Smooth muscle cell (in vitro differentiated cells): Measurements from ENCODE around the gene BAIAP2. TPM values are rescaled to one million over a fixed set of nuclear protein-coding genes. Genes with fewer than 3 reads are reported as not detected.

Experiments used
- DNase-seq: peaks from one replicate; lab custom pipeline; 2025; ENCODE audit not compliant: unreplicated experiment; lab: John Stamatoyannopoulos, UW
- H2AFZ ChIP-seq: fragments of 200-600 bp; sonication (generic); 2 replicates; pipeline ENCODE4 v1.6.0; 2016; ENCODE audit warnings: antibody characterized with exemption, low read depth, mild to moderate bottlenecking
- H3F3A ChIP-seq: fragments of 200-600 bp; sonication (generic); 2 replicates; pipeline ENCODE4 v1.6.0; 2017; ENCODE audit warnings: antibody characterized with exemption, low read depth
- H3K27ac ChIP-seq: fragments of 200-600 bp; sonication (generic); 2 replicates; pipeline ENCODE4 v1.5.1; 2016; ENCODE audit warnings: low read depth, mild to moderate bottlenecking
- H3K27me3 ChIP-seq: fragments of 200-600 bp; sonication (generic); 2 replicates; pipeline ENCODE4 v1.6.1; 2016; ENCODE audit warnings: low read depth, mild to moderate bottlenecking
- H3K36me3 ChIP-seq: fragments of 200-600 bp; sonication (generic); 2 replicates; pipeline ENCODE4 v1.5.1; 2016; ENCODE audit warnings: low read depth
- H3K4me1 ChIP-seq: fragments of 200-600 bp; sonication (generic); 2 replicates; pipeline ENCODE4 v1.5.1; 2016; ENCODE audit warnings: low read depth
- H3K4me2 ChIP-seq: fragments of 200-600 bp; sonication (generic); 2 replicates; pipeline ENCODE4 v1.6.0; 2016; ENCODE audit warnings: mild to moderate bottlenecking
- H3K4me3 ChIP-seq: fragments of 200-600 bp; sonication (generic); 2 replicates; pipeline ENCODE4 v1.5.1; 2016; ENCODE audit warnings: mild to moderate bottlenecking
- H3K79me2 ChIP-seq: fragments of 200-600 bp; sonication (generic); 2 replicates; pipeline ENCODE4 v1.6.0; 2016; ENCODE audit warnings: low read depth, mild to moderate bottlenecking
- H3K9ac ChIP-seq: fragments of 200-600 bp; sonication (generic); 2 replicates; pipeline ENCODE4 v1.6.0; 2016; ENCODE audit warnings: low read depth
- H3K9me3 ChIP-seq: fragments of 200-600 bp; sonication (generic); replicated peaks from 2 replicates; pipeline ENCODE4 v1.5.1; 2016; ENCODE audit warnings: low read depth
- H4K20me1 ChIP-seq: fragments of 200-600 bp; sonication (generic); 2 replicates; pipeline ENCODE4 v1.6.0; 2016; ENCODE audit warnings: low read depth
- CTCF ChIP-seq: fragments of 200-600 bp; sonication (generic); IDR thresholded peaks from 2 replicates; pipeline ENCODE4 v1.5.1; 2017; ENCODE audit warnings: borderline replicate concordance, mild to moderate bottlenecking, antibody characterized with exemption; ENCODE audit not compliant: insufficient read depth, poor library complexity, severe bottlenecking
- WGBS: methylation state at CpG from one replicate; pipeline ENCODE4 v1.1.7; 2016; ENCODE audit warnings: low lambda C conversion rate; 5-methylcytosine and 5-hydroxymethylcytosine counted together
- polyA plus RNA-seq: library from polyadenylated mRNA; unstranded; fragments of >200 nt; fragmentation: Nextera tagmentation; extraction: Ambion mirVana; gene quantifications from 2 replicates; pipeline ENCODE4 v1.2.1, GENCODE V29; 2016
- total RNA-seq: library from RNA; depleted of rRNA; stranded (reverse); fragments of >200 nt; gene quantifications from 2 replicates; pipeline ENCODE4 v1.2.3, GENCODE V29; 2014

Gene BAIAP2
- total and polyA plus RNA-seq, 2 experiments from 2014 or later, result 26.6 to 41.9 TPM

- H2AFZ ChIP-seq, result no peak overlapping the region
- no peak overlapping the region for H3K27ac ChIP-seq
- no peaks in the 10 kb centered on the region for H3F3A ChIP-seq
- no peak for TF ChIP-seq CTCF
- H3K27me3 ChIP-seq, result no peaks in the 10 kb centered on the region
- H3K79me2 ChIP-seq, result no peaks in the 10 kb centered on the region
- DNase-seq, result no peak
- H3K4me1 ChIP-seq, result no peaks in the 10 kb centered on the region
- no peak overlapping the region for H3K4me2 ChIP-seq
- no peaks in the 10 kb centered on the region for H3K36me3 ChIP-seq
- no peak overlapping the region for H3K9ac ChIP-seq
- H4K20me1 ChIP-seq, result no peaks in the 10 kb centered on the region
- H3K9me3 ChIP-seq, result no peaks in the 10 kb centered on the region
- WGBS, result 80% methylated on average over 30 of the region's 34 CpGs
- no peak overlapping the region for H3K4me3 ChIP-seq
Measured at GRCh38 chr17:81126281-81127132, 91.6 kb downstream of the BAIAP2 start.

- Histone ChIP-seq H3K4me1 (no peaks in the 10 kb centered on the region), H2AFZ (no peak overlapping the region), H3K79me2 (no peaks in the 10 kb centered on the region), H3K27me3 (no peaks in the 10 kb centered on the region), H3K9me3 (no peaks in the 10 kb centered on the region), H3K9ac (no peak overlapping the region), H4K20me1 (no peaks in the 10 kb centered on the region), H3K36me3 (no peaks in the 10 kb centered on the region), H3K27ac (no peak overlapping the region), H3F3A (no peaks in the 10 kb centered on the region), H3K4me3 (no peak overlapping the region), H3K4me2 (no peak overlapping the region)
- TF ChIP-seq CTCF, result no peak
- DNase-seq, result no peak
- 100% methylated on average over 2 of the region's 5 CpGs for WGBS
Measured at GRCh38 chr17:81127133-81127455, 92.1 kb downstream of the BAIAP2 start.

GRCh38 chr17:81127526-81128177 is 92.7 kb downstream of the BAIAP2 start:
- no peak for TF ChIP-seq CTCF
- DNase-seq, result no peak
- Histone ChIP-seq H3K4me3 (no peak overlapping the region), H3K4me2 (no peak overlapping the region), H4K20me1 (no peaks in the 10 kb centered on the region), H3K9me3 (no peaks in the 10 kb centered on the region), H3K9ac (no peak overlapping the region), H3K36me3 (no peaks in the 10 kb centered on the region), H3K79me2 (no peaks in the 10 kb centered on the region), H3K4me1 (no peaks in the 10 kb centered on the region), H3K27ac (no peak overlapping the region), H2AFZ (no peak overlapping the region), H3F3A (no peaks in the 10 kb centered on the region), H3K27me3 (no peaks in the 10 kb centered on the region)
- 95% methylated on average over 13 of the region's 25 CpGs for whole genome bisulfite sequencing
